Skin epidermis (tissue), 12 donors: ENCODE data around the gene SOX6.

Experiments
- H3K27ac ChIP-seq, 21 experiments: fragments of 200-600 bp; sonication (generic) in 11 of 21; one replicate each; pipeline ENCODE4 v1.5.0; 2020; ENCODE audit warnings: mild to moderate bottlenecking in 3 of 21, inconsistent platforms in 2 of 21, moderate library complexity in 2 of 21
- H3K4me3 ChIP-seq, 7 experiments: fragments of 200-600 bp; sonication (generic) in 2 of 7; one replicate each; pipeline ENCODE4 v1.5.0; 2020; ENCODE audit warnings: inconsistent platforms in 2 of 7, mild to moderate bottlenecking in 2 of 7, moderate library complexity in 1 of 7

The SOX6 gene

DNA sequence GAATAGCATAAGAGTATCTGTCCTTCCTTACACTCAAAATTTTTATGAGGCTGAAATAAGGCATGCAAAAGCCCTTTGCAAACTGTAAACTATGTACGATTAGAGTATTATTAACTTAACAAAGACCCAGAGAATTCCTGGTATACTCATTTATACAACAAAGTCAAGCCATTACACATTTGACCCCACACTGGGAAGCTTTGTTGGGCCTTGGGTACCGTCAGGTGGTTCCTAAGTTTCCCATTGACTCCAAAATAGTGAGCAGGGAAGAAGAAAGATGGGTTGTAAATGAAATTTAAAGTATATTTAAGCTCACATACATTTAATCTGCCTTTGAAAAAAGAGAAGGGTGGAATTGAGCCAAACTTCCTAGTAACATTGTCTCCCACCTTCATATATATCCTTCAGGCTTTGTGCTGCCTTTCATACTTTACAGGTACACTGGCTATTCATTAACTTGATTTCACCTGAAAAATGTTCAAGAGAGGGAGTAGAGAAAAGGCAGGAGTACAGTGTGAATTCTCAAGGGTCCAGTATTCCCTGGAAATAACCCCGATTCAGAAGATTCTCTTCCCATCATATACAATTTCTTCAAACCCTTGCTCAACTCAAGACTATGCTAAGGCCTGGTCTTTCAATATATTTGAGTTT is 68.6 kb downstream of the SOX6 start:
- Histone ChIP-seq H3K4me3 (no peak overlapping the region), H3K27ac (no peak overlapping the region)

DNA sequence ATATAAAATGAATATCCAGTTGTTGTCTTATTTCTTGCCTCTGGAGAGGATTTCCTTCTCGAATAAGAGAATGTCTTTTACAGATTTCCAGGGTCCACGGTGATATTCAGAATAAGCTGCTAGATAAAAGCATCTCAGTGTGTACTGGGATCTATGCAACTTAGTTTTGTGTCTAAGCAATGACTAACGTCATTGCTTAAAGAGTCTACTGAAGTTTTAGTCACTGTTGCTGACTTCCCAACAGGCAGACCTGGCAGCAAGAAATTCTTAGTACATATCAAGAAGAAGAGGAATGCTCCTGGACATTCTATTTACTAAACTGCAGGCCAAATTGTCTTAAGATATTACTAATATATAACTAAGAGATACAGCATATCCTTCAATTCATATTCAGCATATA is 70.3 kb downstream of the SOX6 start:
- no peak overlapping the region for H3K27ac ChIP-seq
- H3K4me3 ChIP-seq: no peak overlapping the region

DNA sequence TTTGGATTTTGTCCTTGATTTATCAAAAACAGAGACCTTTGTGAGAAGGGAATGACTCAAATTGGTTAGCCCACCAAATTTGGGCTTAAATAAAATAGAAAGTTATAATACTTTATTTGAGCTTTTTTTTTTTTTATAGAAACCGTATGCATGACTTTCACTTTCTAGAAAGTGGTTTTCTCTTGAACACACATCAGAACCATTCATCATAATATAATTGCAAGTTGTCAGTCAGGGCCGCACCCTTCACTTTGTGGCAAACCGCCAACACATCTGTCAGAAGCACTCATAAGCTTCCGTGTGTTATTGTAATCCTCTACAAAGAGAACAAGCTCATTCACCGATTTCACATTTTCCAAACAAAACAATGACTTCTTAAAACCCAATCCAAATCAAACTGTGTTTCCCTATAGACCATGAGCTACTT is 76.1 kb downstream of the SOX6 start:
- Histone ChIP-seq H3K27ac (no peak overlapping the region), H3K4me3 (no peak overlapping the region)

DNA sequence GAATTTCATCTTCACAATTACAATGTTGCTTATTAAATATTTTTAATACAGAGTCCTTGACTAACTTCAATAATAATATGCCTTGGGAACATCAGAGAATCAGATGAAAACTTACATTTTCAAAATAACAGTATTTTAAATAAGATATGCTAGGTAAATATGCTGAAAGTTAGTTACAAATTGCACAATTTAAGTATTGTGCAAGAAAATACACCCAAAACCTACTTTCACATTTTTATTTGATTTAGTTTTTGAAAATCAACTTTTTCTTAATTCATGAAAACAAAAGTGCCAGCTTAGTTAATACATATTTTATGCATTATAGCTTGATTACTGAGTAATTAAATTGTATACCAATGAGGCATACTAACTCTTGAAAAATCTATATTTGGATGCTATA is 76.8 kb downstream of the SOX6 start:
- H3K4me3 ChIP-seq: no peak overlapping the region
- no peak overlapping the region for H3K27ac ChIP-seq

DNA sequence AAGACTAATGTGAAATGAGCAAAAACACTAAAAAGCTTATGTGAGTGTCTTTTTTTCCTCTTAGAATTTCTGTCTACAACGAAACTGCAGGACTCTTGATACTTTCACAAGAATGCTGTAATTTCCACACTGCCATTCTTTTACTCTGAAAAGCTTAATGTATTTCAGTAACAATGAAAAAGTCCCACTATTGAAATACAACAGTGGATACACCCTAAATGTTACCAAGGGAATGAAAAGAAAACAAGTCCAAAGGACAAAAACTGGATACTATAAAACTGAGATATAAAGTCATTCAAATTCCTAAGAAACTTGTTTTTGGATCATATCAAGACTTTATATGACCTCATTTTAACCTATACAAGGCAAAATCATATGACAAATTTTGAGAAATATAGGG is 77.4 kb downstream of the SOX6 start:
- no peak overlapping the region for H3K27ac ChIP-seq
- H3K4me3 ChIP-seq: no peak overlapping the region

DNA sequence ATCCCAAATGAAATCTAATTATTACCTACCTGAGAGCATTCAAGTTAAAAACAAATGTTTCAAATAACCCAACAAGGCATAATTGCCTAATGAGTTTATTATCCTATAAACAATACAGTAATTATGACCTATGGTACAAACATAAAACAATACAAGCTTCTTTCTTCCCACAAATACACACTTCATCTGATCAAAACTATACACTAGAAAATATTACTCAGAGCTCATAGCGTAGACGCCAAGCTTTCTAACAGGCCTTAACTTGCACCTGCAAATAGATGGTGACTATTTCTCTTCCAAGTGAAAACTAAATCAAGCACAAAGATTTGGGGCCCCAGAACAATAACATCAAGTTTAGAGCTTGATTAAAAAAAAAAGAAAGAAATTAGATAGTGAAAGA is 78.1 kb downstream of the SOX6 start:
- Histone ChIP-seq H3K27ac (no peak overlapping the region), H3K4me3 (no peak overlapping the region)

DNA sequence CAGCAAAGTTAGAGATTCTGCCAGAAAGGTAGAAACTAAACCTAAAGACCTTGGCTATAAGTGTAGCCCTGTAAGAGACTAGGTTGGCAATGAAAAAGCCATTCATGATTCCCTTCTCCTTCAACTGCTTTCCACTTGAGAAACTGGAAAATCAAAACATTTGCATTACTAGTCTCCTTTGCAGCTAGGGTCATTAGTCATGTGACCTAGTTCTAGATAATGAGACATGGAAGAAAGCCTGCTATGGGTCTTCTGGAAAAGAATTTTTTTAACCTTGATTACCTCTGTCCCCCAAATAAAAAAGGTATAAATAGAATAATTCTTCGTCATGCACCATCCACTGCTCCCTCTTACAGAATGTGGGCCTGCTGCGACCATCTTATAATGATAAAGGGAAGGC is 80.1 kb downstream of the SOX6 start:
- H3K4me3 ChIP-seq: no peak overlapping the region
- H3K27ac ChIP-seq: no peak overlapping the region

DNA sequence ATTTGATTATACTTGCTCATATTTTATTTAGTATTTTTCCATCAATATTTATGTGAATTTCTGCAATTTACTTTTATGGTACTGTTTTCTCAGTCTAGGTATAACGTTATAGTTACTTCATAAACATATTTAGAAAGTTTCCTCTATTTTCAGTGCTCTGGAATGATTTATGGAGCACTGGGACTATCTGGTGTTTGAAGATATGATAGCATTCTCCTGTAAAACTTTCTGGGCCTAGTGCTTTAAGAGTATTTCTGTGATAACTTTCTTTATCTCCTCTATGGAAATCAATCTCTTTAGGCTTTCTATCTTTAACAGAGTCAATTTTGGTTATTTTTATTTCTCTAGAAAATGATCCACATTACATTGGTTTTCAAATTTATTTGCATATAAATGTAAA is 85.1 kb downstream of the SOX6 start:
- Histone ChIP-seq H3K27ac (no peak overlapping the region), H3K4me3 (no peak overlapping the region)

DNA sequence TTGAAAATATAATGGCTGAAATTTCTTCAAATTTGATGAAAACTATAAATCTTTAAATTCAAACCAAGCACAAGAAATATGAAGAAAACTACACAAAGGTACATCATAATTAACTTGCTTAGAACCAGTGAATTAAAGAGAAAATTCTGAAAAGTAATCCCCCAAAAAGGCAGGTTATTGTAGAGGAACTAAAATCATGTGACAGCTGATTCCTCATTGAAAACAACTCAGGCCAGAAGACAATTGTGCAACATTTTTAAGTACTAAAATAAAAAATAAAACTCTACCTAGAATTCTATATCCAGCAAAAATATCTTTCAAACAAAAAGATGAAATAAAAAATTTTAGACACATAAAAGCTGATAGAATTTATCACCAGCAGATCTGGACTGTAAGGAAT is 90.3 kb downstream of the SOX6 start:
- Histone ChIP-seq H3K27ac (no peak overlapping the region), H3K4me3 (no peak overlapping the region)

DNA sequence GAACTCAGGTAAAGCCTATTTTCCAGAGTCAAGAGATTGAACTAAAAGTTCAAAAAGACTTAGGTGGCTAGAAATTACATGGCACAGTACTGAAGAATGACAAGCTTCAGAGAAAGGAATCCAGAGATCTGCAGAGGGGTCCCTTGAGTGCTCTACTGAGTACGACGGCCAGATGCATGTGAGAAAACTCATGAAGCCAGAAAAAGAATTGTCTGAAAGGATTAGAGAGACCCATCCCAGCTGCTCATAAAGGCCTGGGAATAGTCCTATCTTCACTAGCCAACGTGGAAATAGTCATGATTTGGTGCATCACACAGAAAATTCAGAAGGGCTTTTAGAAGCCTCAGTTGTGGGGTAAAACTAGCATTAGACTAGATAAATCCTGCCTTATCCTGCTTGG is 91.3 kb downstream of the SOX6 start:
- Histone ChIP-seq H3K4me3 (no peak overlapping the region), H3K27ac (no peak overlapping the region)

DNA sequence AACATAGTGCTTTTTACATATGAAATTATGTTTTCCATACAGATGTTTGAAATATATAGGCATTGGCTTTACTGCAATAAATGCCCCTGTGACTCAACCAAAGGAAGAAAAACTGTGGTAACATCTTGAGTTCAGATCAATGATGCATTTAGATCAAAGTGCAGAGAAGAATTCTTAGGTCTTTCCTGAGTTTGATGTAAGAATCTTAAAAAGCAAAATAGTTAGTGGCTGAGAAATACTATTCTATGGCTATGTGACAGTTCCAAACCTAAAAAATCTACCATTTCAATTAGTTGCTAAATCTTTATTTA is 93.7 kb downstream of the SOX6 start:
- H3K27ac ChIP-seq: no peak overlapping the region
- H3K4me3 ChIP-seq: no peak overlapping the region

DNA sequence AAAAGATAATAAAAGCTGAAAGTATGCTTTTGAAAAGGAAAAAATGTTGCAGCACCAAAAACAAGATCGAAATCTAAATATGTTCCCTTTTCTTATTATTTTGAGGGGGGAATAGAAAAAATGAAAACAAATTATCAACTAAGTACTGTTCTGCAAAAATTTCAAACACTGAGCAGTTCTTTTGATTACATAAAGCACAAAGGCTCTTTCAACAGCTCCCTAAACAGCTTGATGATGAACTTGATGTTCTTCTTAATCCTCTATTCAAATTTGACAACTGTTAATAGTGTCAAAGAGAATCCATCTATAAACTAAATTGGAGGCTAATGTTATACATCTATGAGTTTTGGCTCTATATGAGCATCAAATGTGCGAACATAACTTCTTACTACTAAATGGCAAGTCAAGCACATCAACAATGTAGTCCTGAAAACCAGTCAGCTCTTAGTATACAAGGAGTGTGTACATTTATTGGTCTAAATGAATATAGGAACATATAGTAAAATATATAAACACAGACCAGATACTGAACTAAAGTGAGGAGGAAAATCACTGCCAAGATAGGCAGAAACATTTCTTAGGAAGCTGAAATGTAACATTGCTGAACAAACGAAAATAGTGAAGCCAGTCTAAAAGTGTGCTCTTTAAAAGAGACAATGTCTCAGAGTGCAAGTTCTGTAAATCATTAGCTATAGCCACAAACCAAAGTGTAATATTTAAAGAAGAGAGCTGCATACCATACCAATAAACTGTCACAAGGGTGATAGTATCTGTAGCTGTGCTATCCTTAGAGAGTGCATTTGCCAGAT is 94.3 kb downstream of the SOX6 start:
- H3K4me3 ChIP-seq: no peak overlapping the region
- H3K27ac ChIP-seq: no peak overlapping the region

DNA sequence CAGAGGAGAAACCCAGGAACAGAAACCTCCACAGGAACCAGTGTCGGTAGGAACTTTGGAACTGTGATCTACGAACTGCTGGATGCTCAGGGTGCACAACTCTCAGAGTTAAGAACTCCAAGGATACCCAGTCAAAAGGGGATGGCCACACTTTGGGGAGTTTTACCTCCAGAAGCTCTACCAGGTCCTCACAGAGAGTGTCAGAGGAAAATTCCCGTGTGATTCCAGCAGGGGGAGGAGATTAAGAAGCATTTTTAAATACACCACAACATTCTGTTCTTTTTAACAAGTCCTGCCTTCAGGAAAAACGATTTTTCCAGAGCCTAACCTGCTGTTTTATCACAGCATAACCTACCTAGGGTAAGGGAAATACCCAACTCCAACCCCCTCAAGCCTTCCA is 104.0 kb downstream of the SOX6 start:
- H3K4me3 ChIP-seq: no peak overlapping the region

DNA sequence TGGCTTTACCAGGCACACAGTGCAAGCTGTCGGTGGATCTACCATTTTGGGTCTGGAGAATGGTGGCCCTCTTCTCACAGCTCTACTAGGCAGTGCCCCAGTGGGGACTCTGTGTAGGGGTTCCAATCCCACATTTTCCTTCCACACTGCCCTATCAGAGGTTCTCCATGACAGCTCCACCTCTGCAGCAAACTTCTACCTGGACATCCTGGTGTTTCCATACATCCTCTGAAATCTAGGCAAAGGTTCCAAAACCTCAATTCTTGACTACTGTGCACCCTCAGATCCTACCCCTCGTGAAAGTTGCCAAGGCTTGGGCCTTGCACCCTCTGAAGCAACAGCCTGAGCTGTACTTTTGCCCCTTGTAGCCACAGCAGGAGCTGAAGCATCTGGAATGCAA is 108.1 kb downstream of the SOX6 start:
- H3K4me3 ChIP-seq: no peak overlapping the region
- no peak overlapping the region for H3K27ac ChIP-seq

More for the DNA sequence above, 104.0 kb downstream of the SOX6 start:
- H3K27ac ChIP-seq: no peak overlapping the region

DNA sequence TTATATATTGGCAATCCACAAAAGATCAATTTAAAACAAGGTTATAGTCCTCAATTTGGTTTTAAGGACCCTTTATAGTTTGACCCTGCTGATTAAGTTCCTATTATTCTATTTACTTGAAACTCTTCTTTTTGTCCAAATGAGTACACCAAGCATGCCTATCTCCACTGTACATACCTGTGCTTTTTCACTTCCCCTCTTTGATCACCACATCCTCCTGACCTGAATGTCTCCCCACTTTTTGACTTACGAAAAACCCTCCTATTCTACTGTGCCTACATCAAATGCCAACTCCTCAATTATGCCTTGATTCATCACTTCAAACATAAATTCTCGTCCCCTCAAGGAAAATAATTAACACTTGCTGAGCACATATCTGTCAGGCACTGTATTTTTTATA is 113.5 kb downstream of the SOX6 start:
- Histone ChIP-seq H3K27ac (no peak overlapping the region), H3K4me3 (no peak overlapping the region)

DNA sequence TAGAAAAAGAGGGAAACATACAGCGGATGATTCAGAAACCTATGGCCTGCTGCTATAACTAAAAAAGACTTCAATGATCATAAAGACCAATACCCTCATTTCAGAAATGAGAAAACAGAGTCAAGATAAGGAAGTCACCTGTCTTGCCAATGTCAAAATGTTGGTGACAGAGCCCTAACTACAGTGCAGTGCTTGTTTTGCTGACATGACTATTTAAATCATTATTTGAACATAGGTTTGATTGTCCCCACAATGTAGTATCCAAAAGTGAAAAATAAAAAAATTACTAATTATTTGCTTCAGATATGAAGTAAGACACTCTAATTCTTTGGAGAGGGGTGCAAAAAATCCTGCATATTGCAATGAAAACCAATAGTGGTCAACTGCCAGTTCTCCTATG is 115.7 kb downstream of the SOX6 start:
- Histone ChIP-seq H3K4me3 (no peak overlapping the region), H3K27ac (no peak overlapping the region)

DNA sequence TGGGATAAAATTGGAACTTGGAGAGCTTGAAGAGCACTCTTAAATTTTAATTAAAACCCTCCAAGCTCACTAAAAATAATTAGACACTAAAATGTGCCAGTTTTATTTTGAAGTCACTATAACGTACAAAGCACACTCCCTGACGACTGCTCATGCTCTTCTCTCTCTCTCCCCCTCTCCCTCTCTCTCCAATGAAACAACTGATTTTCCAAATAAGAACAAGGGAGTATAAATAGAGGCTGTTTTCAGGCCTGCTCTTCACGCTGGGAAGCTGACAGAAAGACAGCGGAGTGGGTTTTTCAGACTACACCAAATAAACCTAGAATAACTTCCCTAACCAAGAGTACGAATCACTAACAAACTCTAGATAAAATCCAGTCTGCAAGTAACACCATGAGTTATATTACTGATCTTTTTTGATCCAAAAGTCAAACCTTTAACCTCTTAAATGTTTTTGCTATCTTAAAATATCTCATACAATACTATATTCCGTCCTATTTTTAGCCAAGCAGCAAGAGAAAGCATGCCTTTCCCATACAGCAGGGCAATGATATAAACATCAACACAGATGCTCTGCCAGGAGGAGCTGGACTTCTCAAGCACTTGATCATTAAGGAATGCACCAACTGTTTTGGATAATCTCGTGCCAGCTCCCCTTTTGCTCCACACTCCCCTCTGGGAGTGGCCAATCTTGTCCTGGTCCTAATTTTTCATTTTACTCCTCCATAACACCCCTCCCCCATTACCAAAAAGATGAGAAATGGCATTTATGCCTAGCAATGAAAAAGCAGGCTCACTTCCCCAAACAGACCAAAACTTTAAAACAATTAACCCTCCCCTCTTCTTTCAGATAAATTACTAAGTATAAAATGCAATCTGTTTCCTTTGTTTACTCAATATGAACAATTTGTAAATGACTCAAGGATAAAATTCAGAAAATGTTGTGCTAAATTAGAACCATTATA is 116.9 kb downstream of the SOX6 start:
- Histone ChIP-seq H3K27ac (no peak overlapping the region), H3K4me3 (no peak overlapping the region)

DNA sequence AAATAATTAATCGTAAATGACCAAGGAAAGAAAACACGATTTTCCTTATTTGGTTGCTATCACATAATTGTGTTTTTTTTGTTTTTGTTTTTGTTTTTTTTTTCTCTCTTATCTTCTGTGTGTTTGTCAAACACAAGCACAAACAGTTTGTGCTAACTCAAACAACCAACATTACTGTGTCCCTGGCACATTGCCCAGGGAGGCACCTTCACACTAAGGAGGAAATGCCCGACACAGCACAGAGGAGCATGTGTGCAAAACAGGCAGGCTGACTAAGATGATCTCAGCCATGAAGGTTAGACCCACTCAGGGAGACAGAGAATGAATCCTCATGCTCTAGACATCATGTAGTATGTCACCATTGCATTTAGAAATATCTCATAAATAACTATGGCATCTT is 130.1 kb downstream of the SOX6 start:
- Histone ChIP-seq H3K27ac (no peak overlapping the region), H3K4me3 (no peak overlapping the region)

DNA sequence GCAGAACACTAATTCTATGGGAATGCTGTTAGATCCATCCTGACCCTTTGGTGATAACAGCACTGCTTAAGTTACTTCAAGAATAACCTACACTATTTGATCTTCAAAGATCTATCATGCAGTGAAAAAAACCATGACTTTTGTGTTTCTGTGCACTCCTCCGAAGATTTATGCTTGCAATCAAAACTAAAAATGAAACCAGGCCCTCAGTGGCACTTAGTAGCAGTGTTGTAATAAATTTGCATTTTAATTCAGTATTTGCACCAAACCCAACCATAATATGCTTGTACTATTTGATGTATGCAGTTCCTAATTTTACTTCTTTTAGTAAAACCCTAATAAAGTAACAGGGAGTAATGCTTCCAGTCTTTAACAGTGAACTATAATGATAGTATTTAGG is 130.7 kb downstream of the SOX6 start:
- Histone ChIP-seq H3K4me3 (no peak overlapping the region), H3K27ac (no peak overlapping the region)

DNA sequence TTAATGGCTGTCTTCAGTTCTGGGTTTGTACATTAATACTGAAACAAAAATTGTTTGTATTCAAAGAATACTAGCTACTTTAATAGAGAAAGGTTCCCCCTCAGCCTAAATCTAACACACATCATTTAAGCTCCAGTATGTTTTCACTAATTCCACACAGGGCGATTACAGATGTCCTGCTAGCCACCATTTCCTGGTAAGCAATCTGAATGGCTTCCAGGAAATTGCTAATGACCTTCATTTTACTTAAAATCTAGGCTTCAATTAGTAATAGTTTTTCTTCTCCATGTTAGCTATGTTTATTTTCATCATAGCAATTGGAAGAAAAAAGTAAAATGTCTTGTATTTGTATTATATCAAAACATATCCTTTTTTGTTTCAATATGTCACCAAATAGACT is 132.8 kb downstream of the SOX6 start:
- Histone ChIP-seq H3K4me3 (no peak overlapping the region), H3K27ac (no peak overlapping the region)

DNA sequence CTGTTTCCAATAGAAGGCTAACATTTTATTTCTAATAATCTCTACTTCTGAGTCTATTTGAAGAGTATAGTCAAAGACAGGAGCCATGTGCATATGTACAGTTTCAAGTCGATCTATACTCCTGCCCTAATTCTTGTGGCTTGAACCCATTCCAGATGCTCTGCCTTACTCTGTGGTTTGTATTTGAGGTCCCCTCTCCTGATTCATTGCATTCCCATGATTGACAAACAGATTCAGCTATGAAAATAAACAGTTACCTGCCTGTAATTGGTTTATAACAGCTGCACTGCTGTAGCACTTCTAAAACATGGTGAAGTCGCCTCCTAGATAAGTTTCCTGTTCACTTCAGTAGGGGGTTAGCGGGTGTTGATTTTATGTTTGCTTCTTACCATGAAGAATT is 138.7 kb downstream of the SOX6 start:
- Histone ChIP-seq H3K4me3 (no peak overlapping the region), H3K27ac (no peak overlapping the region)
